Parietal lobe (tissue), 1 donor: ENCODE data around the gene MAF. TPM values are rescaled to one million over a fixed set of nuclear protein-coding genes. Genes with fewer than 3 reads are reported as not detected.

Source experiments
- total RNA-seq: library from RNA; depleted of rRNA; stranded (reverse); fragments of >200 nt; gene quantifications from one replicate; pipeline ENCODE4 v1.2.3, GENCODE V29; 2014

The MAF gene
- total RNA-seq: 21.6 TPM

GRCh38 chr16:79600638-79601091, at the start of gene MAF:
MAF (minus strand) TSS chr16:79600737; CDS start chr16:79599902, 835 bp downstream.

